ENCODE results near the gene DIAPH3. TPM values are rescaled to one million over a fixed set of nuclear protein-coding genes. Genes with fewer than 3 reads are reported as not detected.

DIAPH3 gene
- total RNA-seq, 2 experiments from 2014 or later: 0.08 to 0.11 TPM

- Histone ChIP-seq H3K36me3 (ENCODE audit: insufficient read depth, low read length) (no peaks in the 10 kb centered on the region), H3K9me3 (ENCODE audit: control insufficient read depth in 1 of 2, insufficient read depth in 1 of 2, low read length in 2 of 2) (no peaks in the 10 kb centered on the region), H3K4me3 (ENCODE audit: low read length) (no peak overlapping the region), H3K4me1 (ENCODE audit: insufficient read depth, low read length) (no peaks in the 10 kb centered on the region), H3K27ac (ENCODE audit: low read depth in 1 of 2, low read length in 2 of 2) (no peak overlapping the region), H3K27me3 (ENCODE audit: control insufficient read depth in 1 of 2, insufficient read depth in 2 of 2, low read length in 2 of 2) (no peaks in the 10 kb centered on the region)
- ATAC-seq (ENCODE audit: poor library complexity) (no peak), DNase-seq (no peak)
- Mint-ChIP-seq H3K36me3 (ENCODE audit: low read depth) (no peaks in the 10 kb centered on the region), H3K4me1 (ENCODE audit: low read depth) (peaks cover 15% of the 10 kb centered on the region), H3K27ac (no peak overlapping the region), H3K4me3 (no peak overlapping the region), H3K9me3 (no peaks in the 10 kb centered on the region), H3K27me3 (no peaks in the 10 kb centered on the region)
- TF ChIP-seq CTCF (IDR thresholded peaks at IDR 0.05): no peak
- POLR2A ChIA-PET: no interaction called here
- intact Hi-C loops (cut with DNase I, micrococcal nuclease): no loop called here
- CTCF ChIA-PET: no interaction called here
These were observed 184.9 kb downstream of the DIAPH3 start for GRCh38 chr13:59978862-59979261.

GRCh38 chr13:59976856-59977255 is 186.9 kb downstream of the DIAPH3 start:
- CTCF ChIA-PET: no interaction called here
- H3K4me1 ChIP-seq (ENCODE audit: insufficient read depth, low read length): no peaks in the 10 kb centered on the region
- Mint-ChIP-seq H3K36me3 (ENCODE audit: low read depth) (no peaks in the 10 kb centered on the region), H3K9me3 (no peaks in the 10 kb centered on the region), H3K4me3 (no peak overlapping the region), H3K4me1 (ENCODE audit: low read depth) (peaks cover 15% of the 10 kb centered on the region), H3K27ac (no peak overlapping the region), H3K27me3 (no peaks in the 10 kb centered on the region)
- POLR2A ChIA-PET: no interaction called here
- no peaks in the 10 kb centered on the region for H3K36me3 ChIP-seq (ENCODE audit: insufficient read depth, low read length)
- intact Hi-C loops (cut with DNase I, micrococcal nuclease): no loop called here
- no peak for TF ChIP-seq CTCF (IDR thresholded peaks at IDR 0.05)
- H3K27me3 ChIP-seq (ENCODE audit: control insufficient read depth in 1 of 2, insufficient read depth in 2 of 2, low read length in 2 of 2): no peaks in the 10 kb centered on the region
- DNase-seq (no peak), ATAC-seq (ENCODE audit: poor library complexity) (no peak)
- H3K27ac ChIP-seq (ENCODE audit: low read depth in 1 of 2, low read length in 2 of 2): no peak overlapping the region
- H3K9me3 ChIP-seq (ENCODE audit: control insufficient read depth in 1 of 2, insufficient read depth in 1 of 2, low read length in 2 of 2): no peaks in the 10 kb centered on the region
- no peak overlapping the region for H3K4me3 ChIP-seq (ENCODE audit: low read length)

- POLR2A ChIA-PET: no interaction called here
- H3K27ac Mint-ChIP-seq: no peak overlapping the region
- H3K27me3 Mint-ChIP-seq: no peaks in the 10 kb centered on the region
- ATAC-seq (ENCODE audit: poor library complexity) (no peak), DNase-seq (no peak)
- H3K9me3 ChIP-seq (ENCODE audit: control insufficient read depth in 1 of 2, insufficient read depth in 1 of 2, low read length in 2 of 2): no peaks in the 10 kb centered on the region
- no peaks in the 10 kb centered on the region for H3K27me3 ChIP-seq (ENCODE audit: control insufficient read depth in 1 of 2, insufficient read depth in 2 of 2, low read length in 2 of 2)
- no peak overlapping the region for H3K4me3 Mint-ChIP-seq
- H3K4me1 ChIP-seq (ENCODE audit: insufficient read depth, low read length): no peaks in the 10 kb centered on the region
- no peak for TF ChIP-seq CTCF (IDR thresholded peaks at IDR 0.05)
- H3K4me3 ChIP-seq (ENCODE audit: low read length): no peak overlapping the region
- no peak overlapping the region for H3K27ac ChIP-seq (ENCODE audit: low read depth in 1 of 2, low read length in 2 of 2)
- CTCF ChIA-PET: no interaction called here
- H3K9me3 Mint-ChIP-seq: no peaks in the 10 kb centered on the region
- peaks cover 15% of the 10 kb centered on the region for H3K4me1 Mint-ChIP-seq (ENCODE audit: low read depth)
- H3K36me3 Mint-ChIP-seq (ENCODE audit: low read depth): no peaks in the 10 kb centered on the region
- intact Hi-C loops (cut with DNase I, micrococcal nuclease): no loop called here
- H3K36me3 ChIP-seq (ENCODE audit: insufficient read depth, low read length): no peaks in the 10 kb centered on the region
These were observed 187.8 kb downstream of the DIAPH3 start for GRCh38 chr13:59975807-59976435.

Data from CD4-positive, alpha-beta T cell (primary cell).